GM19455 (cell line): ENCODE results near the gene BLCAP.
"Not testable (repeated sequence)": the region's sequence is repeated elsewhere in the genome, so short reads cannot be mapped to it uniquely, and the experiment has no call there.

Experiments
- ATAC-seq: cut with Tn5 transposase; IDR thresholded peaks from one replicate; pipeline ENCODE4 v1.9.1; 2021; ENCODE audit not compliant: unreplicated experiment

Gene BLCAP

DNA sequence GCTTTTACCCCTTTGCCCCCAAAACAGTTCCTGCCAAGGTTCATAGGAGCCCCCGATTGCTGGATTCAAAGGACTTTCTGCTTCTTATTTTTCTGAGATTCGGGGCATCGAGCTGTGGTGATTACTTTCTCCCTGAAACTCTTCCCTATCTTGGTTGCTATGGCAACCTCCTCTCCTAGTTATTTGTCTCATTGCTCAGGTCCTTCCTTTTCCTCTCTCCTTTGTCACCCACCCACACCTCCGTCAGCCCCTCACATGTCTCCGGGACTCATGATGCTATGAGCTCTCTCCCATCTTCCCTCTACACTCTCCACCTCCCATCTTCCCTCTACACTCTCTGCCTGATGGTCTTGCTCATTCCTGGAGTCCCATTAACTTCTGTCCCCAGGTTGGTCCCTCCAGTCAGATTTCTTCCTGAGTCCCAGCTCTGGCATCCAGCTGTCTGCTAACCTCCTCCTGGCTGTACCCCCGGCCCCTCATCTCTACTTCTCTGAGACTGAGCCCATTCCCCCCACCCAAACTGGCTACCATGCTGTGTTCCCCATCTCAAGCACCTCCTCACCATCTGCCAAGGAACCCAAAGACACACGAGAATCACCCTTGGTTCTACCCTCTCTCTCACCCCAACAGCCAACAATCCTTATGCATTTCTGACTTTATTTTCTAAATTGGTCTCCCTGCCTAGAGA, 36.9 kb downstream of the BLCAP start:
- ATAC-seq, result no peak

- ATAC-seq, result not testable (repeated sequence)
Measured at GRCh38 chr20:37486209-37486608, 41.5 kb downstream of the BLCAP start.

DNA sequence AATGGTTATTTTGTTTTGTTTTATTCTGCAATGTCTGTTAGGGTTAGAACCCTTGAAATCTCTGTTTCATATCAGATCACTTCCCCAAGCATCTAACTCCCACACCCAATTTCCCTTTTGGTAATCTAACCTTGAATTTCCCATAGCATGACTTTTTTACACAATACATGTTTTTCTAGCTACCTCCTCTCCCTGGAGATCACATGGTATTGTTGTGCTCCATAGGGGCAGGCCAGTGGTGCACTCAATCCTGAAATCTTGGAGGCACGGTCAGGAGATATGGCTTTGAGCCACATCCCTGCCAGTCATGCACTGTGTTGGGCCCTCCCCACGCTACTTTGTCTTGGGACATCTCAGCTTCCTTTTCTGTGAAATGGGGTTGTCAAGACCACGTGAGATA, 43.3 kb downstream of the BLCAP start:
- ATAC-seq, result no peak

- ATAC-seq, result no peak
Measured at GRCh38 chr20:37481610-37482009, 46.1 kb downstream of the BLCAP start.

DNA sequence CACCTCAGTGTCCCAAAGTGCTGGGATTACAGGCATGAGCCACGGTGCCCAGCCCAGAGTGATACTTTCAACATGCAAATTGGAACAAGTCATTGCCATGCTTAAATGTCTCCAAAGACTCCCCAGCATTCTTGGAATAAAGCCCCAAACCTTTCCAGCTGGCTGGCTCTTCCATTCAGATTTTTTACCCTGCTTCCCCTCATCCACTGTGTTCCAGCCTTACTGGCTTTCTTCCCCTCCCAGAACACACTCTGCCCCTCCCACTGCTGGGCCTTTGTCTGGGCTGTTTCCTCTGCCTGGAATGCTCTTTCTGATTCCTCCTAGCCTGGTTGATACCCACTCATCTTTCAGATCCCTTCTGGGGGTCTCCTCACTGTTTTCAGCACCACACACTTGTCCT, 46.8 kb downstream of the BLCAP start:
- ATAC-seq, result no peak

GRCh38 chr20:37479925-37480691, 47.6 kb downstream of the BLCAP start:
- no peak for ATAC-seq

DNA sequence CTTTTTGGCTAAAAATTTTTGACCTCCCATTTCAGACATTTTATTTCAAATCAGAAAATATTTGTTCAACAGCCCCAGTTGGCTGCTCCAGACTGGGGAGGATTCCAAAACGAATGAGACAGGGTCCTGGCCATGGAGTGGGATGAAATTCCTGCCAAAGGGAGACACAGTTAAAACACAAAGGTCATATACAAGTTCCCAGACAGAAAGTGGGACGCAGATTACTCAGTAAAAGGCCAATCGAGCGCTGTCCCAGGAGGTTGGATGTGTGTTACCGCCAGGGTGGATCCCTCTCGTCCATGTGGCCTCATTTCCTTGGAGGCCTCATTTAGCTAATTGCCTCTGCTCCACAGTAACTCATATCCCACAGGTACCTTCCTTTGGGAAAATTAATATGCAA, 48.4 kb downstream of the BLCAP start:
- ATAC-seq, result no peak

- ATAC-seq, result no peak
Measured at GRCh38 chr20:37477041-37477440, 50.6 kb downstream of the BLCAP start.

GRCh38 chr20:37475252-37475651, 52.4 kb downstream of the BLCAP start:
- ATAC-seq, result no peak

DNA sequence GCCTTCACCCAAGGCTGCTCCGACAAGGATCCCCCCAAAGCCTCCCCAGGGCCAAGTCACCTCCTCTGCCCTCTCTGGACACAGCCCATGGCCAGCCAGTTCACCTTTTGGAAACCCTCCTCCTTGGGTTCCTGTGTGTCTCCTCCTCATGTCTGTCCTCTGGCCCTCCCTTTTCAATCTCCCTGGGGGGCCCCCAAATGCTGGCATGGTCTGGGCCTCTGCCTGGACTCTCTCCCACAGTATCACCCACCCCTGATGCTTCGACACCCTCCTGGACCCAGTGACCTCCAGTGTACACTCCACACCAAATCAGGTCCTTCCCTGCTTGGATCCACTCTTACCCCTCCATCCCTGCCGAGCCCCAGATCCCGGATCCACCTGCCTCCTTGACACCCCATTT, 53.3 kb downstream of the BLCAP start:
- no peak for ATAC-seq

DNA sequence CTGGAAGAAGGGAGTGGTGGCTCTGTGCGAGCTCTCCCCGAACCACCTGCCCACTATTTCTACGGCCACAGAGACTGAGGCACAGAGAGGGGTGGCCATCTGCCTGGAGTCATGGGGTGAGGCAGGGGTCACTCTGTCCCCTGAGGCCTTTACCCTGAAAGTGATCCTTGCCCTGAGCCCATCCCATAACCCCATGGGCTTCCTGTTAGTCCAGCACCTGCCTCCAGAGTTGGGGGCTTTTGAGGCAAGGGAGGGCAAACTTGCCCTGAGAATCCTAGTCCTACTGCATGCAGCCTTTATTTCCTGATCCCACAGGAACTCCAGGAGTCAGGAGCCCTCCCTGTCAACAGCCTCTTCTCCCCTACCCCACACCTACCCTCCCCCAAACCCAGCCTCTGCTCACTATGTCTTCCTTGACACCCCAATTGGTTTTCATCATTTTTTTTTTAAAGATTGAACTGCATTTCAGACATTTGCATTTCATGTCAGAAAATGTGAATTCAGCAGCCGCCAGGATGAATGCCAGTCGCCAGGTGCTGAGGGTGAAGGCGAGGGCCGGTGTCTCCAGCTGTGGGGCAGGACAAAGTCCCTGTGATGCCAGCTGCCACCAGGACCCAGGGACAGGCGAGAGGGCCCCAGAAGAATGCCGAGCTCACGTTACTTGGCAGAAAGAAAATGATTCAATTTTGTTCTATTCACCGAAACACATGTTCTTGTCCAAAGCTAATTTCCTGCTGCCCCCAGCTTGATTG, 54.3 kb downstream of the BLCAP start:
- no peak for ATAC-seq

GRCh38 chr20:37472435-37472834, 55.2 kb downstream of the BLCAP start:
- ATAC-seq, result not testable (repeated sequence)

DNA sequence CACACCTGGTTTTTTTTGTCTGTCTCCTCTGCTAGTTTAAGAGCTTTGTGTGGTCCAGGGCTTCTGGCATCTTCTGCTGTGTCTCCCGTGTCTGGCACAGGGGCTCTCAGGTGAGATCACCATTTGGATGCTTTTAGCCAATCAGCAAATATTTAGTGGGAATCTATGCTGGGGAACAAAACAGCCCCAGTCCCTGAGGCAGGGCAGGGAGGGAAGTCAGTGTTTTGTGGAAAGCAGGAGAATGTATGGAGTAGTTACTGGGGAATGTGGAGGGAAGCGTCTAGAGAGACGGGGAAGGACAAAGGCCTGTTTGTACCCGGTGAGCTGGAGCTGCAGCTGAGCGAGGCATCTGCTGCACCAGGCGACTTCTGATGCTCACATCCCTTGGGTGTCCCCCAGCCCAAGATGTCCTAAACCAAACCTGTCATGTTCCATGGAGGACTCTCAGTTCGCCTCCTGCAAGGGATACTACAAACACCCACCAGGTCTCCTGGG, 55.9 kb downstream of the BLCAP start:
- ATAC-seq, result no peak

DNA sequence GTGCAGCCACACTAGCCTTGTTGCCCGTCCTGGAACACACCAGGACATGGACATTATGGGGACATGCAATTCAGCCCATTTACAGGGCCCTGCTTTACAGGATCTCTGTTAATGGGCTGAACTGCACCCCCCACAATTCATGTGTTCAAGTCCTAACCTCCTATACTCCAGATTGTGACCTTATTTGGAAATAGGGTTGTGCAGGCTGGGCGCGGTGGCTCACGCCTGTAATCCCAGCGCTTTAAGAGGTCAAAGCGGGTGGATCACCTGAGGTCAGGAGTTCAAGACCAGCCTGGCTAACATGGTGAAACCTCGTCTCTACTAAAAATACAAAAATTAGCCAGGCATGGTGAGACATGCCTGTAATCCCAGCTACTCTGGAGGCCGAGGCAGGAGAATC, 57.5 kb downstream of the BLCAP start:
- not testable (repeated sequence) for ATAC-seq

GRCh38 chr20:37469531-37469930, 58.1 kb downstream of the BLCAP start:
- no peak for ATAC-seq

DNA sequence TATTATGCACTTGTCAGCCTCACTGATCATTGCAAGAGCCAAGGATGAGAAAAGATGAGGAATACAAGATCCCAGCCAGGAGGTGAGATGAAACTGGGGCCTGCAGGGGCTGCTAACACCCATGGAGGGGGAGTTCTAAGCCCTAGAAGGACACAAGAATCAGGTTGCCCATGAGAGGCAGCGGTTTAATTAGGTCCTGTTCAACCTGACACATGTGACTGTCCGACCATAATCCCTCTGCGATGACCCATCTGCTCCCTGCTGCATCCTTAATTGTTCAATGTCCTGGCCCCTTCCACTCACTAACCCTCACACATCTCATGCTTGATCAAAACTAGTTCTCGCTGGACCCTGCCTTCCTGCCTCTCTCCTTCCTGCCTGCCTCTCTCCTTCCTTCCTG, 58.8 kb downstream of the BLCAP start:
- no peak for ATAC-seq
